GM18873 (cell line): ENCODE results near the gene ARFIP1.

ENCODE experiments used
- ATAC-seq: cut with Tn5 transposase; IDR thresholded peaks from one replicate; pipeline ENCODE4 v1.9.1; 2021; ENCODE audit warnings: mild to moderate bottlenecking, moderate library complexity, moderate number of reproducible peaks; ENCODE audit not compliant: unreplicated experiment, low FRiP score

The ARFIP1 gene

GRCh38 chr4:152954741-152955140, 175.0 kb downstream of the ARFIP1 start:
- no peak for ATAC-seq

GRCh38 chr4:152956147-152956546, 176.4 kb downstream of the ARFIP1 start:
- no peak for ATAC-seq

GRCh38 chr4:152956650-152957436, 177.1 kb downstream of the ARFIP1 start:
- ATAC-seq, result no peak

- no peak for ATAC-seq
Measured at GRCh38 chr4:152957437-152958171, 177.8 kb downstream of the ARFIP1 start.

- no peak for ATAC-seq
Measured at GRCh38 chr4:152959080-152959479, 179.3 kb downstream of the ARFIP1 start.

GRCh38 chr4:152960082-152960481, 180.3 kb downstream of the ARFIP1 start:
- ATAC-seq, result no peak

- no peak for ATAC-seq
Measured at GRCh38 chr4:152961014-152961772, 181.4 kb downstream of the ARFIP1 start.

- no peak for ATAC-seq
Measured at GRCh38 chr4:152961773-152962115, 182.0 kb downstream of the ARFIP1 start.
